Measurements from ENCODE around the gene KLF16. TPM values are rescaled to one million over a fixed set of nuclear protein-coding genes. Genes with fewer than 3 reads are reported as not detected.
A peak's percentile ranks its signal among the peaks of the same experiment; 100 is the strongest.
"Not testable (repeated sequence)": the region's sequence is repeated elsewhere in the genome, so short reads cannot be mapped to it uniquely, and the experiment has no call there.

The KLF16 gene
- total RNA-seq, 1 experiment from 2014 or later, result 10.4 TPM

DNA sequence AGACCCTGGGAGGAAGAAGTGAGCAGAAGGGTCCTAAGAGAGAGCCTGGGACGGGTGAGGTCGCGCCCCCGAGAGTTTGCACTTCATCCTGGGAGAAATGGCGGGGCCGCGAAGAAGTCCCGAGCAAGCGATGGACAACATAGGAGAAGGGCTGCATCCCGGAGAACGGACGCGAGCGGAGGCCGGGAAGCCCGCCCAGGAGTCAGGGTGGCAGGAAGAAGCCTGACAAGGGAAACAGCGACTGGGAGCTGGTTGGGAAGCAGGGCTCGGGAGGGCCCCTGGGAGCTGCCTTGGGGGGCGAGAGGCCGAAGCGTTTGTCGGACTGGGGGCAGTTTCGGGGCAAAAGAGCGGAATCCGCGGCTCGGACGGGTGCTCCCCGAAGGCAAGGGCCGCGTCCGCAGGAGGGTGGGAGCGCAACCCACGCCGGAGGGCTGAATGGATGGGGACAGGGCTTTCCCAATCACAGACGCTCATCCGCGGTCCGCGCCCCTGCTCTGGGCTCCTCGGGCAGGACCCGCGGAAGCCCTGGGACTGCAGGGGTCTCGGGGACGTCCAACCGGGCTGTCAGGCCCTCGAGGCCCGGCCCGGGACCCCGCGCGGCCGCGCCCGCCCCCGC lies 21.4 kb upstream of the KLF16 start:
- DNase-seq (ENCODE audit: extremely low read depth, low read depth), result no peak

DNA sequence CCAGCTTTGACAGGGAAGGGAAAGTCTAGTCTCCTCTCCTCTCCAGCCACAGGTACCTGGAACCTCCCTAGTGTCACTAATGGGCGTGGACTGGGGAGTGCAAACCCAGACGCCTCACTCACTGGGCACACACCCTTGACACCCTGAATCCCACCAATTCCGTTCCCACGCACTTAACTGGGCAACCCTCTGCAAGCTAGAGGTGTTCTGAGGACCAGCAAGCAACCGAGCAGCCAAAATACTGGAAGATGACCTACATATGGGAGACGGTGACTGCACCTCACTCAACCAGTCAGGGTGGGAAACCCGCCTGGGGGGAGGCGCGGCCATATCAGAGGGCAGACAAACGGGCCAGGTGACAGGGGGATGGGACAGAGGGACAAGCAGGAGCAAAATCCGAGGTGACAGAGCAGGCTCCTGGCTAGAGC lies 20.9 kb upstream of the KLF16 start:
- no peak for DNase-seq (ENCODE audit: extremely low read depth, low read depth)

DNA sequence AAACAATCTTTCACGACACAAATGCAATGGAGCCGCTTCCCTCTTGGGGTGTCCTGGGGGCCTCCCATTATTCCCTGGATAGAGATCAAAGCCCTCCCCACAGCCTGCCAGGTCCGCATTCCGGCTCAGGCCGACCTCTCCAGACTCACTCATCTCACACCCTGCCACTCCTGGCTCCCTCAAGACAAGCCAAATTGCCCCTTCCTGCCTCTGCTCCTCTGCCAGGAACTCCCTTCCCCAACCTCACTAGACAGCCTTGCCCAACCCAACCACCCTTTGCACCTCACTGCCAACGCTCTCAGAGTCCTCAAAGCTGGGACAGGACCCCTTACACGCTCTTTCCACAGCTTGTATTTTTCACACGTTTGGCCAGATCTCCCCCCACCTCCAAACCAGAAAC lies 20.4 kb upstream of the KLF16 start:
- DNase-seq (ENCODE audit: extremely low read depth, low read depth), result no peak

DNA sequence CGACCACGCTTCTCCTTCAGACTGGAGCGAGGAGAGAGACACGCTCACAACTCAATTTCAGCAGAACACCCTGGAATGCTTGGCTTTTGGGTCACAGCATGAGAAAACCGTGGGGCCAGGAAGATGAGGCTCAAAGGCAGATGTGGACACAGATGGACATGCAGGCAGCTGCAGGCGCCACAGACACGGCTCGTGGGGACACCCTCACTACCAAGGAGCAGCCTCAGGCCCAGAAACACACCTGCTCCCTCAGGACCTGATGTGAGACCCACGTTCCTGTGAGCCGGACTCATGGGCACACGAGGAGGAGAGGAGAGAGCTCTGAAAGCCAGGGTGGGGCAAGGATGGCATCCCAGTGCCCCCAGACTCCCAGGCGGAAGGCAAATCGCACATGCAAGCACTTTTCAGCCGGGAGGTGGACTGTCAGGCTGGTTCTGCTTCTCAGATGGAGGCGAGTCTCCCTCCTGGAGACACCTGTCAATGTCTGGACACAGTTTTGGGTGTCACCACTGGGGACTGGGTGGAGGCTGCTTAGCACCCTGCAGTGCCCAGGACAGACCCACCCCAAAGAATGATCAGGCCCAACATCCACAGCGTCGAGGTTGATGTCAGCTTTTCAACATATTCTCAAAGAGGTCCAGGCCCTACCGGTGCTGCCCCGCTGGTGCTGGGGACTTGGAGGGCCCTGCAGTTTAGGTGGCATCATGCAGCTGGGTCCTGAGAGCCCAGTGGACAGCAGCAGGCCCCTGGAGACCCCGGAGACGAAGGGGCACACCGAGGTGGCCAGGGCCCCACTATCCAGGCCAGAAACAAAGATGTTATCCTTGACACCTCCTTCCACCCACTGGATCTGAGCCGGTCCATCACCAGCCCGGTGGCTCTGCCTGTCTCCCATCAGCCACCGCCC lies 19.7 kb upstream of the KLF16 start:
- no peak for DNase-seq (ENCODE audit: extremely low read depth, low read depth)

DNA sequence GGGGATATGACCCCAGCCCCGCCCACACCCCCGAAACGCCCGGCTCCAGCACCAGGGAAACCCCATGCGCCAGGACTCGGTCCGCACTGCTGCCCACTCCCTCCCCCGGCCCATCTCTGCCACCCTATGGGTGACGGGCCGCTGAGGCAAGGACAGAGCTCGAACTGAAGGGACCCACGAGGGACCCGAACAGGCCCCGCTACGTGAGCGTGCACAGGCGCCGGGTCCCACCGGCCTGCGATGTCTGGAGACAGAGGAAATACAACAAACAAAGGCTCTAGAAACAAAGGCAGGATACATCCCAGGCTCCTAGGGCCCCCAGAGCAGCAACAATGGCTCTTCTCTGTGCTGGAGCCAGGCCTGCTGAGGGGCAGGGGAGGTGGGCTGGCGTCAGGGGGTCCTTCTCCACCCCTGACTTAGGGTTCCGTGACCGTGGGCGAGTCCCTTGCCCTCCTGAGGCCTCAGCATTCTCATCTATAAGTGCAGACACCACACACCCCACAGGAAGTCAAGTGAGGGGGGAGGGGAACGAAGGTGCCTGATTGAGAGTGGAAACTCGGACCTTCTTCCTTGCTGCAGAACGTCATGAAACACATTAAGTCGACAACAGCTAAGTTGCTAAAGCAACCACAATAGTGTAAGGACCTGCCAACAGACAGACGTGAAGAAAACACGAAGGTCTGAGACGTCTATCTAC lies 18.9 kb upstream of the KLF16 start:
- no peak for DNase-seq (ENCODE audit: extremely low read depth, low read depth)

- not testable (repeated sequence) for DNase-seq (ENCODE audit: extremely low read depth, low read depth)
Measured at GRCh38 chr19:1881393-1882088, 18.2 kb upstream of the KLF16 start.

DNA sequence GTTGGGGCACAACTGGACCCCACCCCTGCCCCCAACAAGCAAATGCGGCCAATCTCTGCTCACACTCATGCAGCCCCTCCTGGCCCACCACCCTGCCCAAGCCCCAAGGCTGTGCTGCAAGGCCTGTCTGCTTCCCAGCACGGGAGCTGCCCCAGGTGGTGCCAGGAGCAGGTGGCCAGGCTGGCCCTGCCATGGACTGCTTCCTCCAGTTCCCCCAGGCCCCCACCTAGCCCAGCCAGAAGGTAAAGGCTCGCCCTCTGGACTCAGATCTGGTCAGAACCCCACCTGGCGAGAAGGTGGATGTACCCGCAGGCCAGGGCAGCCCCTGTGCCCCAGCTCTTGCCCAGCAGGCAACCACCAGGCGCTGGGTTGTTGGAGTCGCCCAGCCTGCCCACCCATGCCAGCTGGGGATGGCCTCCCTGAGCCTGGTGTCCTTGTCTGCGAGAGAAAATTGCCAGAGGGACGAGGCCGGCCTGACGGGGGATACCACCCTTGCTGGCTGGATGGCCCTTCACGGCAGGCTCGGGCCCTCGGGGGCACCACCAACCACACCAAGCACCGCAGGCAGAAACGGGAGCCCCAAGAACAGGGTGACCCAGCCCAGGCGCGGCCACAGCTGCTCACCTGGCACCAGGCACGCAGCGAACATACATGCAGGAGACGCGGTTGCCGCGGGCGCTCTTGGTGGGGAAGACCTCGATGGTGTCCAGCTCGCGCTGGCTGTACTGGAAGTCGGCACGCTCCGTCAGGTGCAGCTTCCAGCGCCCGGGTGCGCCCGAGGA lies 17.4 kb upstream of the KLF16 start:
- DNase-seq (ENCODE audit: extremely low read depth, low read depth), result no peak

DNA sequence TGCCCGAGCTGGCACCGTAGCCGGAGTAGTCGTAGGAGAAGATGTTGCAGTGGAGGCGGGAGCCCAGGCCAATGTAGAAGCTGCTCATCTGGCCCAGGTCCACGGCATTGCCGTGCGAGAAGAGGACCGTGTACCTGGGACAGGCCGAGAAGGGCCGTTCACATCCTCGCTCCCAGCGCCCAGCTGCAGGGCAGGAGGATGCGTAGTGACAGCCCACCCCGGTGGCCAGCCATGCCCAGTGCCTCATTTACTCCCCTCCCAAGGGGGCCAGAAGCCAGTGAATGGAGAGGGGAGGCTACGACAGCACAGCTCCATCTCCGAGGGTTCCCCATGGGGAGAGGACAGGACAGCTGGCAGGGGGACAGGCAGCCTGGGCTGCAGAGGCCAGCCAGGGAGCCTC lies 16.6 kb upstream of the KLF16 start:
- DNase-seq (ENCODE audit: extremely low read depth, low read depth), result not testable (repeated sequence)

DNA sequence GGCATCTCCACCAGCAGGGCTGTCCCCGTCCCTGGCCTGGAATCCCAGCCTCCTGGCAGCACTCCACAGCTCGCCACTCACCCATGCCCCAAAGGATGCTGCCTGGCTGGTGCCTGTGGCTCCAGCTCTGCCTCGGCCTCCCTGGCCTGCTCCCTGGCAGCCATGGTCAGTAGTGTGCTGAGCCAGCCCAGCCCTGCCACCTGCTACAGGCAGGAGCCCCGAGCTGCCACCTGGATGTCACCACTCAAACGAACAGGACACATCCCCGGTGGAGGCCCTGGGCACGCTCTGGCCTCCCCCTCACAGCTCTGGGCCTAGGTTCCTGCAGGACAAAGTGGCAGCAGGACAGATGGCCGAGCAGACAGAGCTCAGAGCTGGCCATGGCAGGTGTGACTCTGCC lies 15.2 kb upstream of the KLF16 start:
- not testable (repeated sequence) for DNase-seq (ENCODE audit: extremely low read depth, low read depth)

DNA sequence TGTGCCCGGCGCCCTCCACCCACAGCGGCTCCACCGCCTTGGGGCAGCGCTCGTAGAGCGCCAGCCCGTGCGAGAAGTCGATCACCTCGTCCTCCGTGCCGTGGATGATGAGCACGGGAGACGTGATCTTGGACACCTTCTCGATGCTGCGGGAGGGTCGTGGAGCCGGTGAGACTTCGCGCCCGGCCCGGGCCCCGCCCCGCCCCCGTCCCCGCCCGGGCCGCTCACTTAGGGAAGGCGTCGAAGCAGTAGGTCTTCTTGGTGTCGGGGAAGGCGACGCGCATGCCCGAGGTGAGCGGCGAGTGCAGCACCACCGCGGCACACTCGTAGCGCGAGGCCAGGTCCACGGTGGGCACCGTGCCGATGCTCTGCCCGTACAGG lies 13.9 kb upstream of the KLF16 start:
- DNase-seq (ENCODE audit: extremely low read depth, low read depth), result not testable (repeated sequence)

- not testable (repeated sequence) for DNase-seq (ENCODE audit: extremely low read depth, low read depth)
Measured at GRCh38 chr19:1876496-1877279, 13.3 kb upstream of the KLF16 start.

DNA sequence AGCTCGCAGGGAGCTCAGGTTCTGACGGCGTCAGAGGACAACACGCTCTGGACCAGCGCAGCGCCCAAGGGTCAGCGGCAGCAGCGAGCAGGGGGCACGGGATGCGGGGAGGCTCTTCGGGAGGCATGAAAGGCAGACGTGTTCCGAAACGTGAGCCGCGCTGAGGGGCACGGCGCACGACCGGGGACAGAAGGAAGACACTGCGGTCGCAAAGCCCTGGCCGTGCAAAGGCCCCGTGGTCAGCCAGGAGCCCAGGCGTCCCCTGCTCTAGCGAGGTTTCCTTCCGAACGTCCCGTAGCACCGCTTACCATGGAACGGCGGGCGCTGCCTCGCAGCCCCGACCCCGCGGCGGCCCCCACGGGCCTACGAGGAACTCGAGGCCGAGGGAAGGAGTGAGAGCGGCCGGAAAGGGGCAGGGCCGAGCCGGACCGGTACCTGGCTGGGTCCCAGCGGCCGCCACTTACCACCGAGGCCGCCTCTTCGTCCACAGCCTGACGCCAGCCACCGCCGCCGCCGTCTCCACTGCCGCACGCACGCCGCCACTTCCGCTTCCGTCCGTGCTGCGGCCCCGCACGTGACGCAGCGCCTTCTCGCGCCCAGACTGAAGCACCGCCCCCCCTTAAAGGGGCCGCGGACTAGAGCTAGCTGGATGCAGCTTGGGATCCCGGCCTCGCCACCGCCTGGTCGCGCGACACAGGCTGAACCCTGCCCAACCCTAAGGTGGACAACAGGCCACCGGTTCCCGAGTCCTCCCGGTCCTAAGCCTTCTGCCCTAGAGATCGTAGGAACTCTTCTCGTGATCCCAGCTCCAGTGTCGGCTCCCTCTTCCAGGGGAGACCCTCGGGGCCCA lies 12.5 kb upstream of the KLF16 start:
- DNase-seq (ENCODE audit: extremely low read depth, low read depth), result peak; percentile 75

- DNase-seq (ENCODE audit: extremely low read depth, low read depth), result not testable (repeated sequence)
Measured at GRCh38 chr19:1875265-1875645, 11.9 kb upstream of the KLF16 start.

DNA sequence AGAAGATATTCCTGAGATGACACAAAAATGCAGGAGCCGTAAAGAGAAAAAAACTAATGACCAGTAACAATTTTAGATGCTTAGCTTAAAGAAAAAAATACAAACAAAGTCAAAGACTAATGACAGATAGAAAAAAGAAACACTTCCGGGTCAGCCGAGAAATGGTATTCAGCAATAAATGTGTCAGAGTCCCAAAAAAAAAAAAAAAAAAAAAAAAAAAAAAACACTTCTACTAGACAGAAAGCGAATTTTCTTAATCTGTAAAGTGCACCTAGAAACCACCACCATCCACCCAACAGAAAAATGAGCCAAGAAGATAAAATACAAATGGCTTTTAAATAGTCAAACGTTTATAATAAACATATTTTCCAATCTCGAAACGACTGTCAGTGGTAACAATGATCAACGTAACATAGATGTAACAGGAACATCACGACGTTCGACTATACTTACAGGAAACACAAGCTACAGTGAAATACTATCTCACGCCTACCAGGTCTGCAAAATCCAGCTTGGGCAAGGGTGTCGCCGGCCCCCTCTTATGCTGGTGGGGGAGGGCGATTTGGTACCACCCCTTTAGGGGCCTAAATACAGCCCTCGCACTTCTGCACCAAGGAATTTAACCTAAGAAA lies 11.3 kb upstream of the KLF16 start:
- DNase-seq (ENCODE audit: extremely low read depth, low read depth), result no peak

- no peak for DNase-seq (ENCODE audit: extremely low read depth, low read depth)
Measured at GRCh38 chr19:1873524-1874473, 10.4 kb upstream of the KLF16 start.

GRCh38 chr19:1872807-1873523 lies 9.6 kb upstream of the KLF16 start:
- DNase-seq (ENCODE audit: extremely low read depth, low read depth), result no peak

Data from NCI-H460 (cell line).